ENCODE results near the gene LRP6. TPM values are rescaled to one million over a fixed set of nuclear protein-coding genes. Genes with fewer than 3 reads are reported as not detected.

Gene LRP6
- total and polyA plus RNA-seq, 4 donors: 14.7 to 76.8 (median 23.2) TPM

- TF ChIP-seq ATF3 (IDR thresholded peaks at IDR 0.05) (no peak), HNF4A (conservative IDR thresholded peaks at IDR 0.05) (no peak), MAX (IDR thresholded peaks at IDR 0.05) (no peak), HNF4G (IDR thresholded peaks at IDR 0.05) (no peak), YY1 (IDR thresholded peaks at IDR 0.05) (no peak), RXRA (IDR thresholded peaks at IDR 0.05) (no peak)
These were observed 55.9 kb downstream of the LRP6 start (continued) for GRCh38 chr12:12210983-12211382.

- Histone ChIP-seq H3K36me3 (ENCODE audit: control insufficient read depth in 4 of 4, insufficient read depth in 3 of 4, low read depth in 1 of 4, low read length in 3 of 4) (peaks cover 0 to 3% (median under 1%) of the 10 kb centered on the region in 4 donors), H3K4me3 (ENCODE audit: low read depth in 1 of 3, low read length in 3 of 3) (no peak overlapping the region), H3K9me3 (ENCODE audit: control insufficient read depth in 4 of 4, low read length in 3 of 4) (no peaks in the 10 kb centered on the region), H3K4me1 (ENCODE audit: control insufficient read depth in 4 of 4, insufficient read depth in 4 of 4, low read length in 3 of 4) (peaks cover 7 to 30% (median 9%) of the 10 kb centered on the region in 4 donors), H3K27ac (ENCODE audit: low read depth in 1 of 2, low read length in 2 of 2) (no peak overlapping the region), H3K27me3 (ENCODE audit: control insufficient read depth in 4 of 4, insufficient read depth in 4 of 4, low read length in 3 of 4) (no peaks in the 10 kb centered on the region), H3K9ac (ENCODE audit: low read depth in 1 of 2, low read length in 2 of 2) (no peak overlapping the region)
- TF ChIP-seq EGR1 (IDR thresholded peaks at IDR 0.05; ENCODE audit: low read depth in 2 of 2) (no peak), ZBTB33 (IDR thresholded peaks at IDR 0.05) (no peak), MAX (IDR thresholded peaks at IDR 0.05) (no peak), CTCF (IDR thresholded peaks at IDR 0.05; ENCODE audit: low read depth, low read length, missing input control) (no peak), RAD21 (IDR thresholded peaks at IDR 0.05) (no peak), JUND (IDR thresholded peaks at IDR 0.05) (no peak), RXRA (IDR thresholded peaks at IDR 0.05) (no peak), FOXA1 (IDR thresholded peaks at IDR 0.05) (no peak), HNF4A (conservative IDR thresholded peaks at IDR 0.05) (no peak), SP1 (IDR thresholded peaks at IDR 0.05) (no peak), FOXA2 (IDR thresholded peaks at IDR 0.05) (no peak), NR2F2 (IDR thresholded peaks at IDR 0.05) (no peak), YY1 (IDR thresholded peaks at IDR 0.05) (no peak), GABPA (IDR thresholded peaks at IDR 0.05 in 1 of 2, conservative IDR thresholded peaks at IDR 0.05 in 1 of 2) (no peak)
- DNase-seq (ENCODE audit: low spot score): no peak
- 88% methylated on average over 1 of the region's 1 CpG for WGBS
These were observed 56.4 kb downstream of the LRP6 start for GRCh38 chr12:12210416-12210815.

- Histone ChIP-seq H3K9ac (ENCODE audit: low read depth in 1 of 2, low read length in 2 of 2) (no peak overlapping the region), H3K27ac (ENCODE audit: low read depth in 1 of 2, low read length in 2 of 2) (no peak overlapping the region), H3K27me3 (ENCODE audit: control insufficient read depth in 4 of 4, insufficient read depth in 4 of 4, low read length in 3 of 4) (no peaks in the 10 kb centered on the region), H3K4me1 (ENCODE audit: control insufficient read depth in 4 of 4, insufficient read depth in 4 of 4, low read length in 3 of 4) (peaks cover 5 to 30% (median 8%) of the 10 kb centered on the region in 4 donors), H3K36me3 (ENCODE audit: control insufficient read depth in 4 of 4, insufficient read depth in 3 of 4, low read depth in 1 of 4, low read length in 3 of 4) (peaks cover 0 to 3% (median under 1%) of the 10 kb centered on the region in 4 donors), H3K4me3 (ENCODE audit: low read depth in 1 of 3, low read length in 3 of 3) (no peak overlapping the region), H3K9me3 (ENCODE audit: control insufficient read depth in 4 of 4, low read length in 3 of 4) (no peaks in the 10 kb centered on the region)
- DNase-seq (ENCODE audit: low spot score): no peak
- no peak for TF ChIP-seq FOXA1 (IDR thresholded peaks at IDR 0.05)
- TF ChIP-seq TAF1 (conservative IDR thresholded peaks at IDR 0.05): no peak
- TF ChIP-seq RXRA (IDR thresholded peaks at IDR 0.05): no peak
- no peak for TF ChIP-seq MAX (IDR thresholded peaks at IDR 0.05)
- TF ChIP-seq SP1 (IDR thresholded peaks at IDR 0.05): no peak
- TF ChIP-seq REST (IDR thresholded peaks at IDR 0.05): no peak
- no peak for TF ChIP-seq YY1 (IDR thresholded peaks at IDR 0.05)
- TF ChIP-seq RAD21 (IDR thresholded peaks at IDR 0.05): no peak
- no peak for TF ChIP-seq GABPA (IDR thresholded peaks at IDR 0.05 in 1 of 2, conservative IDR thresholded peaks at IDR 0.05 in 1 of 2)
- no peak for TF ChIP-seq FOXA2 (IDR thresholded peaks at IDR 0.05)
- WGBS: 93% methylated on average over 3 of the region's 3 CpGs
These were observed 57.2 kb downstream of the LRP6 start for GRCh38 chr12:12209675-12210074.
